Ascending aorta (tissue), 2 donors: ENCODE measurements around the gene INTS2. TPM values are rescaled to one million over a fixed set of nuclear protein-coding genes. Genes with fewer than 3 reads are reported as not detected.

Experiments
- DNase-seq, 2 donors: peaks; one replicate each; pipeline ENCODE4 v3.0.0-alpha.2; 2019; ENCODE audit warnings: low spot score in 2 of 2
- H3K27ac ChIP-seq, 2 donors: fragments of 200-600 bp; sonication (generic); one replicate each; pipeline ENCODE4 v1.5.1; 2016 to 2017; ENCODE audit warnings: mild to moderate bottlenecking in 1 of 2
- H3K27me3 ChIP-seq: fragments of 200-600 bp; sonication (generic); one replicate; pipeline ENCODE4 v1.5.1; 2017
- H3K36me3 ChIP-seq, 2 donors: fragments of 200-600 bp; sonication (generic); one replicate each; pipeline ENCODE4 v1.5.1; 2016
- H3K4me1 ChIP-seq, 2 donors: fragments of 200-600 bp; sonication (generic); one replicate each; pipeline ENCODE4 v1.5.1; 2016 to 2017; ENCODE audit warnings: mild to moderate bottlenecking in 1 of 2
- H3K4me3 ChIP-seq, 2 donors: fragments of 200-600 bp; sonication (generic); one replicate each; pipeline ENCODE4 v1.5.1; 2016 to 2017; ENCODE audit warnings: mild to moderate bottlenecking in 1 of 2
- H3K9me3 ChIP-seq, 2 donors: fragments of 200-600 bp; sonication (generic); one replicate each; pipeline ENCODE4 v1.5.1; 2016
- intact Hi-C: fragments of 100-400 bp; cut with DNase I; formaldehyde crosslinking; loops from one replicate; pipeline ENCODE4 v1.15.1; 2023
- total RNA-seq: library from RNA; depleted of rRNA; stranded (reverse); fragments of >200 nt; gene quantifications from one replicate; pipeline ENCODE4 v1.1.0, GENCODE V29; 2016
- TF ChIP-seq, protein P1 (sequence below), 3 experiments: fragments of 200-600 bp in 2 of 3; fragments of 450-650 bp in 1 of 3; sonication (generic) in 2 of 3; IDR thresholded peaks; one replicate each; pipeline ENCODE4 v1.5.1; 2016 to 2019; ENCODE audit warnings: antibody characterized with exemption in 3 of 3, mild to moderate bottlenecking in 1 of 3, moderate library complexity in 1 of 3

INTS2 gene
- total RNA-seq, 1 donor from 2014 or later: 2.2 TPM

DNA sequence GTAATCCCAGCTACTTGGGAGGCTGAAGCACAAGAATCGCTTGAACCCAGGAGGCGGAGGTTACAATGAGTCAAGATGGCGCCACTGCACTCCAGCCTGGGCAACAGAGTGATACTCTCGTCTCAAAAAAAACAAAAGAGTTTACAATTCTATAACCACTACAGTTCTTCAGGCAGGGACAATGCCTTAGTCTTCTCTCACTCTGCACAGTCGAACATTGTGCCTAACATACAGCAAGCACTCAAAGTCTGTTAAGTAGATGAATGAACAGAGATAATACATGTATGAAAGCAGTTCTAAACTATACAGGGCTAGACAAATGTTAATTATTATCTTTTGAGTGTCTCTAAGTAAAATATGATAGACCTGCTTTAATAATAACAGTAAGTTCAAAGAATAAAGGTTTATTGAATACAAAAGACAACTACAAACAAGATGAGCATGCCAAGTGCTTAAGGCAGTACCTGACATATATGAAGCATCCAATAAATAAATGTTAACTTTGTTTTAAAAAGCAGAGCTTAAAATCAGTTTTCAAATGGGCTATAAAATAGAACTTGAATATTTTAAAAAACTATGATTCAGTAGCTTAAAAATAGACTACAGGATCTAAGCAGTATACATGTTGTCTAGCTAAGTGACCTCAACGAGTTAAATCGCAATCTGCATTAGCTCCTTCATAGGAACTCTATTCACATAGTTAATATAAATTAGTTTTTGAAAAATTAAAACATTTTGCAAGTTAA is 19.3 kb downstream of the INTS2 start:
- intact Hi-C loops: no loop called here
- TF ChIP-seq, protein P1, sequence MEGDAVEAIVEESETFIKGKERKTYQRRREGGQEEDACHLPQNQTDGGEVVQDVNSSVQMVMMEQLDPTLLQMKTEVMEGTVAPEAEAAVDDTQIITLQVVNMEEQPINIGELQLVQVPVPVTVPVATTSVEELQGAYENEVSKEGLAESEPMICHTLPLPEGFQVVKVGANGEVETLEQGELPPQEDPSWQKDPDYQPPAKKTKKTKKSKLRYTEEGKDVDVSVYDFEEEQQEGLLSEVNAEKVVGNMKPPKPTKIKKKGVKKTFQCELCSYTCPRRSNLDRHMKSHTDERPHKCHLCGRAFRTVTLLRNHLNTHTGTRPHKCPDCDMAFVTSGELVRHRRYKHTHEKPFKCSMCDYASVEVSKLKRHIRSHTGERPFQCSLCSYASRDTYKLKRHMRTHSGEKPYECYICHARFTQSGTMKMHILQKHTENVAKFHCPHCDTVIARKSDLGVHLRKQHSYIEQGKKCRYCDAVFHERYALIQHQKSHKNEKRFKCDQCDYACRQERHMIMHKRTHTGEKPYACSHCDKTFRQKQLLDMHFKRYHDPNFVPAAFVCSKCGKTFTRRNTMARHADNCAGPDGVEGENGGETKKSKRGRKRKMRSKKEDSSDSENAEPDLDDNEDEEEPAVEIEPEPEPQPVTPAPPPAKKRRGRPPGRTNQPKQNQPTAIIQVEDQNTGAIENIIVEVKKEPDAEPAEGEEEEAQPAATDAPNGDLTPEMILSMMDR (IDR thresholded peaks at IDR 0.05): no peak
- peaks cover 36 to 53% of the 10 kb centered on the region in 2 donors for H3K36me3 ChIP-seq

DNA sequence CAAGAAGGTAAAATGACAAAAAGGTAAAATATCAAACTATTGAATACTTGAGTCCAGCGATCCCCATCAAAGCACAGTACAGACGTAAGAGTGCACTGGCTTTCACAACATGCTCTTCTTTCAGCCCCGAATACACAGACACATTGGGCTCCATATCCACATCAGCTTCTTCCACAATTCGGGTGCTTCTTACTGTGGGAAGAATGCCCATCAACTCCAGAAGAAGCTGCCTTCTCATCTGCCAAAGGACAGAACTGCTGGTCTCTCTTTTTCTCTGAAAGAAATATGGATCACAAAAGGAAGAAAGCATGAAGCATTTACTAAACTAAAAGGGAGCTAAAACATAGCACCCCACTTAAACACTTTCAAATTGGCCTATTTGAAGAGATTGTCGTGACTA is 20.4 kb downstream of the INTS2 start:
- Histone ChIP-seq H3K27ac (no peak overlapping the region), H3K9me3 (no peaks in the 10 kb centered on the region), H3K36me3 (peaks cover 37 to 60% of the 10 kb centered on the region in 2 donors), H3K4me3 (no peak overlapping the region), H3K4me1 (no peaks in the 10 kb centered on the region), H3K27me3 (no peaks in the 10 kb centered on the region)
- no peak for DNase-seq
- intact Hi-C loops: no loop called here
- TF ChIP-seq, protein P1 (IDR thresholded peaks at IDR 0.05): no peak

More for the DNA sequence above, 19.3 kb downstream of the INTS2 start:
- no peaks in the 10 kb centered on the region for H3K4me1 ChIP-seq
- no peaks in the 10 kb centered on the region for H3K27me3 ChIP-seq
- no peak overlapping the region for H3K27ac ChIP-seq
- no peak for DNase-seq
- H3K4me3 ChIP-seq: no peak overlapping the region
- no peaks in the 10 kb centered on the region for H3K9me3 ChIP-seq

DNA sequence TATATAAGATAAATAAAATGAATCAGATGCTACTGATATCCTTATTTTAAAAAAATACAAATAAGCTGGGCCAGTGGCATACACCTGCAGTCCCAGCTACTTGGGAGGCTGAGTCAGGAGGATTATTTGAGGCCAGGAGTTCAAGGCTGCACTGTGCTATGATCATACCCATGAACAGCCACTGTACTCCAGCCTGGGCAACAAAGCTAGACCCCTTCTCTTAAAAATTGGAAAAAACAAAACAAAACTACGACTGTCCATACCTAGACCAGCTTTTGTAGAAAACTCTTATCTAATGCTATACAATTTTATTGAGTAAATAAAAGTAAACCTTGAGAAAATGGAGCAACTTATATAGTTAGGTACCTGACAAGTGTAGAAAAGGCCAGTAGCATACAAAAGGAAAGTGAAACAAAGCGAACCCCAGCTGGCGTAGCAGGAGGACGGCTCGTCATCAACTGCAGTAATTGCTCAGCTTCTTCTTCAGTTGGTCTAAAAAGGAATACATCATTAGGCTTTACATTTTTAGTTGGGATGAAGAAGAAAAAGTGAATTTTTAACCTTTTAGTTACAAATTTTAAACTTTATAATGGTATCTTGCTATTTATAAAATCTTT is 23.6 kb downstream of the INTS2 start:
- TF ChIP-seq, protein P1 (IDR thresholded peaks at IDR 0.05): no peak
- H3K4me1 ChIP-seq: no peaks in the 10 kb centered on the region
- intact Hi-C loops: no loop called here
- no peak for DNase-seq
- no peaks in the 10 kb centered on the region for H3K27me3 ChIP-seq
- H3K4me3 ChIP-seq: no peak overlapping the region
- H3K9me3 ChIP-seq: no peaks in the 10 kb centered on the region
- no peak overlapping the region for H3K27ac ChIP-seq
- peaks cover 38 to 53% of the 10 kb centered on the region in 2 donors for H3K36me3 ChIP-seq

DNA sequence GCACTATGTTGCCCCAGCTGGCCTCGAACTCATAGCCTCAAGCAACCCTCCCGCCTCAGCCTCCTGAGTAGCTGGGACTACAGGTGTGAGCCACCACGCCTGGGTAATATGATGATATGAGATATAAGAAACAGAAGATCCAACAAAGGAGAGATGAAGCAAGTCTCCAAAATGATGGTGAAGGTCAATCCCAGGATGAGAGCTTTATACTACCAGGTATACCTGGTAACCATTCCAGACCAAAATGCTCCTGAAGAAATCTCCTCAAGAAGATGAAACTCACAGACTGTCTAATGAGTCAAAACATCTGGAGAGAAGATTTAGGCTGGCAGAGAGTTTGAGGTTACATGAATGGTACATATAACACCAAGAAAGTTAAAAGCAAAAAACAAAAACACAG is 24.5 kb downstream of the INTS2 start:
- no peaks in the 10 kb centered on the region for H3K27me3 ChIP-seq
- peaks cover 42 to 53% of the 10 kb centered on the region in 2 donors for H3K36me3 ChIP-seq
- TF ChIP-seq, protein P1 (IDR thresholded peaks at IDR 0.05): no peak
- no peaks in the 10 kb centered on the region for H3K4me1 ChIP-seq
- H3K27ac ChIP-seq: no peak overlapping the region
- no peak for DNase-seq
- no peaks in the 10 kb centered on the region for H3K9me3 ChIP-seq
- intact Hi-C loops: no loop called here
- no peak overlapping the region for H3K4me3 ChIP-seq

DNA sequence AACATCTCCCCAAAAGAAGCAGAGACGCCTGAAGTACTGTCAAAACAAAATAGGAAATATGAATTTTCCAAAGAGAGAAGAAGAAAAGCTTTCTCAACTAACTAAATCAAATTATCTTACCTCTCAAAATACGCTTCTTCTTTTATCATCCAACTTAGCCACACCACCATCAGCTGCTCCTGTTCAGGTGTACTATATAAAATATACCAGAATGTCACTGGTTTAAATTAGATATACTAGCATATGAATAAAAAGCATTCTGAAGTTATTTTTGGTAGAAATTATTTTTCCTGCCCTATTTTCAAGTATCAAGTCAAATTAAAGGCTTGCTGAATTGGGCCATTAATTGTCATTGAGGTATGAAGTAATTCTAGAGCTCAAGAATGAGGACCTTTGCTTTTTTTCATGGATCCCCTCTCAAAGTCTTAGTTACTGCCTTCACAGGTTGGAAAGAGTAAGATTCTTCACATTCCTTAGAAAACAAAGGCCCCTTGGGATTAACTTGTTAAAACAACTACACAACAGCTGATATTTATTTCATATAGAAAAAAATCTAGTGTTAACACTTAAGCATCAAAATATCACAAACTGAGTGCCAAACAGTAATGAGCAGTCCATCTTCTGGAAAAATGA is 30.1 kb downstream of the INTS2 start:
- H3K9me3 ChIP-seq: no peaks in the 10 kb centered on the region
- intact Hi-C loops: no loop called here
- no peak for DNase-seq
- H3K27me3 ChIP-seq: no peaks in the 10 kb centered on the region
- H3K36me3 ChIP-seq: peaks cover 28 to 35% of the 10 kb centered on the region in 2 donors
- no peak overlapping the region for H3K4me3 ChIP-seq
- TF ChIP-seq, protein P1 (IDR thresholded peaks at IDR 0.05): no peak
- no peak overlapping the region for H3K27ac ChIP-seq
- no peaks in the 10 kb centered on the region for H3K4me1 ChIP-seq
